Measurements from ENCODE around the gene PRAMEF20.
"Not testable (repeated sequence)": the region's sequence is repeated elsewhere in the genome, so short reads cannot be mapped to it uniquely, and the experiment has no call there.

PRAMEF20 gene

GRCh38 chr1:13439104-13439783 is 29.0 kb downstream of the PRAMEF20 start:
- H3K4me3 Mint-ChIP-seq, ATAC-seq, H3K9me3 Mint-ChIP-seq, H3K27ac Mint-ChIP-seq, H3K36me3 Mint-ChIP-seq, H3K4me1 Mint-ChIP-seq: not testable (repeated sequence)
- H3K27me3 Mint-ChIP-seq: peaks cover 21% of the 10 kb centered on the region

GRCh38 chr1:13443335-13443979 is 33.2 kb downstream of the PRAMEF20 start:
- no peak for ATAC-seq
- no peaks in the 10 kb centered on the region for H3K4me1 Mint-ChIP-seq

GRCh38 chr1:13450204-13450603 is 40.0 kb downstream of the PRAMEF20 start:
- Mint-ChIP-seq H3K36me3 (no peaks in the 10 kb centered on the region), H3K4me1 (no peaks in the 10 kb centered on the region), H3K27me3 (no peaks in the 10 kb centered on the region), H3K27ac (no peak overlapping the region), H3K4me3 (no peak overlapping the region), H3K9me3 (no peaks in the 10 kb centered on the region)
- ATAC-seq: no peak

More at GRCh38 chr1:13443335-13443979, 33.2 kb downstream of the PRAMEF20 start:
- no peak overlapping the region for H3K4me3 Mint-ChIP-seq
- no peaks in the 10 kb centered on the region for H3K9me3 Mint-ChIP-seq
- H3K27ac Mint-ChIP-seq: no peak overlapping the region
- no peaks in the 10 kb centered on the region for H3K36me3 Mint-ChIP-seq
- no peaks in the 10 kb centered on the region for H3K27me3 Mint-ChIP-seq

- H3K9me3 Mint-ChIP-seq: no peaks in the 10 kb centered on the region
- no peak overlapping the region for H3K27ac Mint-ChIP-seq
- H3K4me3 Mint-ChIP-seq: no peak overlapping the region
- ATAC-seq: no peak
- H3K4me1 Mint-ChIP-seq: no peaks in the 10 kb centered on the region
- H3K27me3 Mint-ChIP-seq: no peaks in the 10 kb centered on the region
- H3K36me3 Mint-ChIP-seq: no peaks in the 10 kb centered on the region
Measured at GRCh38 chr1:13451399-13451965, 41.2 kb downstream of the PRAMEF20 start.

- ATAC-seq: no peak
- Mint-ChIP-seq H3K36me3 (no peaks in the 10 kb centered on the region), H3K4me1 (no peaks in the 10 kb centered on the region), H3K27me3 (no peaks in the 10 kb centered on the region), H3K4me3 (no peak overlapping the region), H3K9me3 (no peaks in the 10 kb centered on the region), H3K27ac (no peak overlapping the region)
Measured at GRCh38 chr1:13456904-13457532, 46.8 kb downstream of the PRAMEF20 start.

- ATAC-seq: no peak
- Mint-ChIP-seq H3K27me3 (peaks cover 14% of the 10 kb centered on the region), H3K36me3 (no peaks in the 10 kb centered on the region), H3K27ac (no peak overlapping the region), H3K9me3 (no peaks in the 10 kb centered on the region), H3K4me1 (no peaks in the 10 kb centered on the region), H3K4me3 (no peak overlapping the region)
Measured at GRCh38 chr1:13461977-13462376, 51.7 kb downstream of the PRAMEF20 start.

GRCh38 chr1:13462682-13463081 is 52.4 kb downstream of the PRAMEF20 start:
- ATAC-seq: no peak
- Mint-ChIP-seq H3K27ac (no peak overlapping the region), H3K36me3 (no peaks in the 10 kb centered on the region), H3K9me3 (no peaks in the 10 kb centered on the region), H3K27me3 (peaks cover 22% of the 10 kb centered on the region), H3K4me1 (no peaks in the 10 kb centered on the region), H3K4me3 (no peak overlapping the region)

GRCh38 chr1:13465515-13465914 is 55.3 kb downstream of the PRAMEF20 start:
- H3K4me1 Mint-ChIP-seq: no peaks in the 10 kb centered on the region
- H3K27me3 Mint-ChIP-seq: peaks cover 31% of the 10 kb centered on the region
- no peak overlapping the region for H3K27ac Mint-ChIP-seq
- no peaks in the 10 kb centered on the region for H3K9me3 Mint-ChIP-seq
- H3K4me3 Mint-ChIP-seq: no peak overlapping the region
- no peaks in the 10 kb centered on the region for H3K36me3 Mint-ChIP-seq
- no peak for ATAC-seq

GRCh38 chr1:13469343-13469742 is 59.1 kb downstream of the PRAMEF20 start:
- no peaks in the 10 kb centered on the region for H3K9me3 Mint-ChIP-seq
- no peak overlapping the region for H3K27ac Mint-ChIP-seq
- H3K4me3 Mint-ChIP-seq: no peak overlapping the region
- H3K27me3 Mint-ChIP-seq: peaks cover 44% of the 10 kb centered on the region
- H3K4me1 Mint-ChIP-seq: no peaks in the 10 kb centered on the region
- no peak for ATAC-seq
- no peaks in the 10 kb centered on the region for H3K36me3 Mint-ChIP-seq

All from stimulated activated memory B cell treated with anti-CD40 and anti-IgM and Interleukin-4, amounts not matched to agents 10 μg/mL and 1 μg/mL and 100 μg/mL, for 72 hours (primary cell).